ENCODE measurements around the gene EPHB6.

DNA sequence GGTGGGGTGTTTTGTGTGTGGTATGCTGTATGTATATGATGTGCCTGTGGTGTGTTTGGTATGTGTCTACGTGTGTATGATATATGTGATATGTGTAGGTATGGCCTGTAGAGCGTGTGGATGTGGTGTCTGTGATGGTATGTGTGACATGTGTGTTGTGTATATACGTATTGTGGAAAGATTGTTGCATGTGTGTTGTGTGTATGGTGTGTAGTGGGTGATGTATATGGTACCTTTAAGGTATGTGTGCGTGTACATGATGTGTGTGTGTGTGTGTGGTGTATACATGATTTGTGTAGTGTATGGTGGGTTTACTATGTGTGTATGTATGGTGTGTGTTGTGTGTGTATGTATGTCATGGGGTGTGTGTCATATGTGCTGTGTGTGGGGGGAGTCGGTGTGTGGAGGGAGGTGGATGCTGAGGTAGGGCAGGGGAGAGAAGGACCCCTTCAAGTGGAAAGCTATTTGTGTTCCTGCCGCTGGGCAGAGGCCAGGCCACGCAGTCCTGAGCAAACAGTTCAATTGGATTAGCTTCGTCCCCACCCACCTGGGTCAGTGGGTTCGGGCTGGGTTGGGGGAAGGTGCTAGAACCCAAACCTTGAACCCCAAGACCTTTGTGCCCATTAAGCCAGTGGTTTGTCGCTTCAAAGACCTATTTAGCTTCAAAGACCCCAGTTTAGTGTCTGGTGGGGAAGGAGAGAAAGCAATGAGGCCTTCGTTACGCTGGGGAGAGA, 32.6 kb downstream of the EPHB6 start:
- TF ChIP-seq, protein P1, sequence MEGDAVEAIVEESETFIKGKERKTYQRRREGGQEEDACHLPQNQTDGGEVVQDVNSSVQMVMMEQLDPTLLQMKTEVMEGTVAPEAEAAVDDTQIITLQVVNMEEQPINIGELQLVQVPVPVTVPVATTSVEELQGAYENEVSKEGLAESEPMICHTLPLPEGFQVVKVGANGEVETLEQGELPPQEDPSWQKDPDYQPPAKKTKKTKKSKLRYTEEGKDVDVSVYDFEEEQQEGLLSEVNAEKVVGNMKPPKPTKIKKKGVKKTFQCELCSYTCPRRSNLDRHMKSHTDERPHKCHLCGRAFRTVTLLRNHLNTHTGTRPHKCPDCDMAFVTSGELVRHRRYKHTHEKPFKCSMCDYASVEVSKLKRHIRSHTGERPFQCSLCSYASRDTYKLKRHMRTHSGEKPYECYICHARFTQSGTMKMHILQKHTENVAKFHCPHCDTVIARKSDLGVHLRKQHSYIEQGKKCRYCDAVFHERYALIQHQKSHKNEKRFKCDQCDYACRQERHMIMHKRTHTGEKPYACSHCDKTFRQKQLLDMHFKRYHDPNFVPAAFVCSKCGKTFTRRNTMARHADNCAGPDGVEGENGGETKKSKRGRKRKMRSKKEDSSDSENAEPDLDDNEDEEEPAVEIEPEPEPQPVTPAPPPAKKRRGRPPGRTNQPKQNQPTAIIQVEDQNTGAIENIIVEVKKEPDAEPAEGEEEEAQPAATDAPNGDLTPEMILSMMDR (IDR thresholded peaks at IDR 0.05), result no peak
- no peak for TF ChIP-seq ZFX (IDR thresholded peaks at IDR 0.05; ENCODE audit: borderline replicate concordance)
